NCI-H446 treated with DMSO at 0.1 percent for 48 hours (cell line): ENCODE results near the gene MMS22L.

ENCODE experiments used
- DNase-seq: peaks from one replicate; lab custom pipeline; 2025; lab: John Stamatoyannopoulos, UW

MMS22L gene

DNA sequence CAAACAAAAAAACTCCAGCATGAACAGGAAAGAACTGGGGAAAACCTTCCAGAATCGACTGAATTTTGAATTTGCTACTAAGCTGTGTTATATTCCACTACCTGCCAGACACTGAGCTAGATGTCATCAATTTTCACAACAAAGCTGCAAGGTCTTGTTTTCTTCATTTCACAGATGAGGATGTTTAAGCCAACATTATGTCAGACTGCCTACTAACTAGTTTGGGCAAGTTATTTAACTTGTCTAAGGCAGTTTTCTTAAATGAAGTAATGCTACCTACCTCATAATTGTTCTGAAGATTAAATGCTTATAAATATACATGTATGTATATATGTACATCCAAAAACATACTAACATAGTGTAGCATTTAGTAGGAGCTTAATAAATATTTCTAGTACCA lies 144.4 kb downstream of the MMS22L start:
- DNase-seq = no peak

DNA sequence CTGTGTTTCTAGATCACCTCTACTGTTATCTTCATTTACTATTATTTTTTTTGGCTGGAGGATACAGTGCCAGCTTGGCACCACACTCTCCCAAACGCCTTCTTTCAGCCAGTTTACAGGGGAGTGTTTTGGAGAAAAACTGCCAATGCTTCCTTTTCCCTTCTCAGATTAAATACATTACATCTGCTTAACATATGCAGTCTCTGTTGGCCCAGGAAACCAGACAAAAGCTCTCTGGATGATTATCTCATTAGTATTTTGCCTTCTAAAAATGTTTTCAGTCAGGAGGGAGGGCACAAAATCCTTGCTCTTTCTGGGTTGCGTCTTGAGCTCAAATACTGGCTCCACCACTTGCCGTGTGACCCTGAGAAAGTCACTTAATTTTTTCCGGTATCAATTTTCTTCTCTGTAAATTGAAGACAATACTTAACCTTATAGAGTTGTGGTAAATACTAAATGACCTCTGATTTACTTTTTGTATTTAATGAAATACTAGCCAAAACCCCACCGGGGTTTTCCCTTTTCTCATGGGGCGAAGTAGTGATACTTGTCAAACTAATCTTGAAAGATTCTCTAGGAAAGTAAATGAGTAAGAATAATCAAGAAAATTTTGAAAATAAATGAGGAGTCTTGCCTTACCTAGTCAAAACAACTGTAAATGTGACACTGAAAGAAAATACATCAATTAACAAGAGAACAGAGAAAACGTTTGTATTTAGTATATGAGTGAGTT lies 146.2 kb downstream of the MMS22L start:
- DNase-seq = peak; percentile 19

DNA sequence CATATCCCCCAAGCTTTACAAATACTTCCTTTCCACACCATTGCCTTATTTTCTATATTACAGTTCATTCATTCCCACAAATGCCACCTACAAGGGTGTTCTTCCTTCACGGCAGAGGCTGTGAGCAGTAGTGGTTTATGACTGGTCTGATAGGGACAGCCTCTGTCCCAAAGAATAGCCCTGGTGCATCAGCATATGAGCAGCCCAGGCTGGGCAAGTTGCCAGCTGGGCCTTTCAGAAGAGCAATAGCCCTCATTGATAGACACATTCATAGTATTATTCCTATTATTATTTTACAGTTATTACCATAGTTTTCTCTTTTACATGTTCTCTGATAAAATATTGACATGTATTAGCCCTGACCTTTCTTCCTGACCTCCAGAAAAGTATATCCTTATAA lies 149.9 kb downstream of the MMS22L start:
- DNase-seq = no peak

DNA sequence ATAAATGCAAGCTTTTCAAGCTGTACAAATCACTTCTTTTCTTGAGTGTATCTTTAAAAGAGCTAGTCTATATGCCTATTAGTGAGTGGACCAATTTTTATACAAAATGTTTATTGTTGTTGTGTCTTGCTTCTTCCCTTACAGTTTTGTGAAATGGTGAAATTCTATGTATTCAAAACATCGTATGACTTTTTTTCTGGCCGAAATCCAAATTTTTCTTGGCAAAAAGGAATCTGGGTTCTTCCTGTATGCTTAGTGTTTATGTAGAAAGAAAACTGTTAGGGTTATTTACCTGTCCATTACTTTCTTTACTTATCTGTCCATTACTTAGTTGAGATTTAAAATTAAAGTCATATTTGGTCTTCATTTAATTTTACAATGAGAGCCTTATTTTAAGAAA lies 153.9 kb downstream of the MMS22L start:
- DNase-seq = no peak

GRCh38 chr6:97128507-97128906 lies 154.5 kb downstream of the MMS22L start:
- DNase-seq = no peak

- no peak for DNase-seq
Measured at GRCh38 chr6:97123652-97124051, 159.4 kb downstream of the MMS22L start.

DNA sequence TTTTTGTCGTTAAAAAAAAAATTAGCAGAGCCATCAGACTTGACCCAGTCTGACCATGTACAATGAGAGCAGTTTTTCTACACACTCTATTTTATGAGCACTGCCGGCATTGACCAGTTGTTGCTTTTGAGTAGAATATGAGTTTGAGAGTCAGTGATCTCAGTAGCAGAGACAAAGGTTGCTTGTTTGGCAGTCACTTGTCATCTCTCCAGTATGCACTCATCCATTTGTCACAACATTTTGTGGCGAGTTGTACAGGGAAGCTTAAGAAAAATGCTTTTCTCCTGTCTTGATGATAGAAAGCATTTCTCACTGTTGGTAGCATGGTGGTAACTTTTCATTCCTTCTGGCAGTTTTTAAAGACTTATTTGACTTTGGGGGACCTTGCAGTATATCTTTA lies 159.9 kb downstream of the MMS22L start:
- no peak for DNase-seq

GRCh38 chr6:97120511-97120910 lies 162.5 kb downstream of the MMS22L start:
- DNase-seq = no peak

DNA sequence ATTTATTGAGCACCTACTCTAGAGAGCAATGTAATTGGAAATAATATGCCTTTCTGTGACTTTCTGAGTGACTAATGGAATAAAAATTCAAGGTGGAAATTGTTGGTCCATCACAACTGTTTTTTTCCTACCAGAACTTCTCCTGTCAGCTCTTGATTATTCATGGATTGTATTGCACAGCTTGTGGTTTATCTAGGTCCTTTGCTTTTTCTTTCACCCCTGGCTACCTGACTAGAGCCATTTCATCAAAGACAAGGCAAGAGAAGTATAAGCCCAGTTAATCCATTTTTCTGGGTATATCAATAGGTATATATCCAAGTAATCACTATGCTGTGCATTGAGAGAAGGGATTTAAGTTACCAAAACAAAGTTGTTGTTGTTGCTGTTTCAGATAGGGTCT lies 168.4 kb downstream of the MMS22L start:
- no peak for DNase-seq

- no peak for DNase-seq
Measured at GRCh38 chr6:97113170-97113569, 169.8 kb downstream of the MMS22L start.

DNA sequence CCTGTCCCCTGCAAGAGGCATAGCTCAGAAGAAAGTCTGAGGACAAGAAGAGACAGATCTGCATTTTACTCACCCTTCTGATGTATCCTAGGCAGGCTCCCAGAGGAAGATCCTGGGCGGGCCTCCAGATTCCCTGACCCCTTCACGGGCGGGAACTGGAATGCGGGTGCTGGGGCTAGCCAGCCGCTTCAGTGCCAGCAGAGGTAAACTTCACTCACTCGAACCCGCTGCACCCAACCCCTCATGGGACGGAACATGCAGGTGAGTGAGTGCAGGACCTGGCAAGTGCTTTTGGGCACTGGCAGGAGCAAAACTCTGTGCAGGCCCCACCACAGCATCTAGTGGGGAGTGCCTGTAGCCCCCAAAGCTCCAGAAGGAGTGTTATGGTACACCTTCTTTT lies 171.8 kb downstream of the MMS22L start:
- no peak for DNase-seq

- no peak for DNase-seq
Measured at GRCh38 chr6:97110626-97111025, 172.4 kb downstream of the MMS22L start.

DNA sequence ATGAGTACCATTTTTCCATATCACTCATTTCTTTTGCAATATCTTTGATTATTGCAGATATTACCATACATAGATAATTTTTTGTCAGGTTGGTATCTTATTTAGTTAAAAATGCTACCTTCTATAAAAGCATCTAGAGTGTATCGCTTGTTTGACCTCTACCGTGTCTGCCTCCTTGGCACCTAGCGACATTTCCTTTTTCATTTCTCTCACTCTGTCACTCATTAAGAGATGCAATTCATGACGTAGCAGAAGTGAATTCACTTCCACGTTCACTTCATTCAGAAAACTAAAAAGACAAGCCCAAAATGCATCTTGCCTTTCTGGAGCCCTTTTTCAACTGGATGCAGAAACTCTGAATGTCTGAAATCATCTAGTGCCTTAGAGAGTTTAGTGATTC lies 172.9 kb downstream of the MMS22L start:
- no peak for DNase-seq

DNA sequence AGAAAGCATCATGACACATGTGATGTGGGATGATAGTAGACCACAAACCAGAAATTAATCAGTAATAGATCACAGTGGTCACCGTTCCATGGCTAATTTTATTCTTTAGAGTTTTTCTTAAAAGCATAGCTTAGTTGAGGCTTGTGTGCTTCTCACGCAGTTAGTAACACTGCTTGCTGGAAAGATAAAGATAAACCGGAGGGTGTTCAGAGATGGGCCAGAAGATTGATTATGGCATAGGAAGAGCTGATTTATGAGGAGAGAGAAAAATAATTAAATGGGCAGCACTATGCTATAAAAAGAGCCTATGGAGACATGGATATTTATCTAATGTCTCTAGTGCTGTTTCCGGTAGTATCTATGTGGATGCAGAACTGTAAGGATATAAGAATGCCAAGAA lies 173.6 kb downstream of the MMS22L start:
- DNase-seq = no peak

DNA sequence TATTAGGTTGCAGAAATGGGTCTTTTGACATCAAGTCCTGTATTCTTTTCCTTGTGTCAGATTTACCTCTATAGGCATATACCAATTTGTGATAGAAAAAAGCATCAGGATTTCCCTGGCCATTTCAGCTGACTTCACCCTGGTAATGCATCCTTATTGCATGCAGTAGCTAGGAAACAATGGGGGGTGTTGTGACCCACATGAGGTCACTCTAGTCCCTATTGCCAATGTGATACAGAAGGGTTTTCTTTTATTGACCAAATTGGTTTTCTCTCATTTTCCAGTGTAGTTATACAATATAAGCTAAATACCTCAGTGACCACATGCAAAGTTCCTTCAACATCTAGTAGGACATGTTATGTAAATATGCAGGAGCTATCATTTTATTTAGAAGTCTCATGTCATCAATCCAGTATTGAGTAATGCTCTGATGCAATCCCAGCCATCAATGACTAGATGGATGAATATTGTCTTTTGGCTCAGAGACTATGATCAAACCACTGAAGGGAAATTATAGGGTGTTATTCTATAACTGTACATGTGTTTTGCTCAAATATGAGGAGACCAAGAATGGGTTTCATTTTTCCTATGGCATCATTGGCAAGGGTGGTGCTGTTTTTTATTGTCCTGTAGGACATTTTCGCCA lies 180.7 kb downstream of the MMS22L start:
- DNase-seq = no peak

- no peak for DNase-seq
Measured at GRCh38 chr6:97100696-97101095, 182.3 kb downstream of the MMS22L start.

- DNase-seq = no peak
Measured at GRCh38 chr6:97097068-97098047, 185.7 kb downstream of the MMS22L start.

GRCh38 chr6:97095311-97095850 lies 187.6 kb downstream of the MMS22L start:
- no peak for DNase-seq

- DNase-seq = no peak
Measured at GRCh38 chr6:97094376-97094775, 188.6 kb downstream of the MMS22L start.

- DNase-seq = no peak
Measured at GRCh38 chr6:97092673-97093305, 190.2 kb downstream of the MMS22L start.
